HEK293 (cell line): Measurements from ENCODE around the gene ATP8A1.

Source experiments
- CTCF ChIA-PET: fragments of 350-600 bp; formaldehyde crosslinking; extraction: SDS; loops from one replicate; lab custom pipeline; 2021; ENCODE audit warnings: antibody characterized with exemption; lab: Yijun Ruan, JAX
- POLR2A ChIA-PET: fragments of 300-600 bp; formaldehyde crosslinking; extraction: SDS; loops from one replicate; lab custom pipeline; 2020; ENCODE audit warnings: antibody characterized with exemption, inconsistent platforms; lab: Yijun Ruan, JAX
- H3K27ac ChIP-seq: fragments of 200-500 bp; sonication (Bioruptor generic); 2 replicates; pipeline ENCODE4 v1.5.1; 2014; ENCODE audit warnings: low read depth, low read length, control low read depth, inconsistent platforms; ENCODE audit errors: extremely low read depth
- H3K36me3 ChIP-seq, 2 experiments: fragments of 200-500 bp in 1 of 2; sonication (Bioruptor generic) in 1 of 2; 1 replicate in 1 of 2; 2 replicates in 1 of 2; pipeline ENCODE4 v1.5.1; 2014 to 2017; ENCODE audit warnings: inconsistent platforms in 2 of 2, low read length in 2 of 2; ENCODE audit not compliant: control insufficient read depth in 2 of 2, insufficient read depth in 1 of 2
- H3K4me1 ChIP-seq: fragments of 200-500 bp; sonication (Bioruptor generic); 2 replicates; pipeline ENCODE4 v1.5.1; 2014; ENCODE audit warnings: mild to moderate bottlenecking, low read length, inconsistent platforms; ENCODE audit not compliant: control insufficient read depth, insufficient read depth
- H3K4me3 ChIP-seq: 2 replicates; pipeline ENCODE4 v1.5.1; 2011; ENCODE audit warnings: low read depth, mild to moderate bottlenecking, control low read depth, low read length, moderate library complexity
- H3K9me3 ChIP-seq: fragments of 200-500 bp; sonication (Bioruptor generic); 2 replicates; pipeline ENCODE4 v1.5.1; 2014; ENCODE audit warnings: low read depth, low read length, inconsistent platforms; ENCODE audit not compliant: control insufficient read depth, insufficient read depth
- FEZF1 ChIP-seq: fragments of 450-650 bp; formaldehyde crosslinking; IDR thresholded peaks from 2 replicates; pipeline ENCODE4 v1.5.1; 2016; ENCODE audit warnings: missing biosample characterization, missing genetic modification characterization
- HOXC10 ChIP-seq: sonication (generic); formaldehyde crosslinking; IDR thresholded peaks from 2 replicates; pipeline ENCODE4 v1.8.1; 2023; ENCODE audit warnings: mild to moderate bottlenecking, missing genetic modification reagents
- INSM2 ChIP-seq: fragments of 450-650 bp; formaldehyde crosslinking; IDR thresholded peaks from 2 replicates; pipeline ENCODE4 v1.5.1; 2016; ENCODE audit warnings: missing biosample characterization, missing genetic modification characterization
- KLF16 ChIP-seq: fragments of 450-650 bp; formaldehyde crosslinking; IDR thresholded peaks from 2 replicates; pipeline ENCODE4 v1.5.1; 2017; ENCODE audit warnings: missing biosample characterization, missing genetic modification characterization
- MZF1 ChIP-seq: fragments of 450-650 bp; formaldehyde crosslinking; IDR thresholded peaks from 2 replicates; pipeline ENCODE4 v1.5.1; 2017; ENCODE audit warnings: missing biosample characterization, missing genetic modification characterization, borderline replicate concordance
- SCRT2 ChIP-seq: fragments of 450-650 bp; formaldehyde crosslinking; IDR thresholded peaks from 2 replicates; pipeline ENCODE4 v1.5.1; 2016; ENCODE audit warnings: missing biosample characterization, missing genetic modification characterization
- ZIC2 ChIP-seq: fragments of 450-650 bp; formaldehyde crosslinking; IDR thresholded peaks from 2 replicates; pipeline ENCODE4 v1.5.1; 2016; ENCODE audit warnings: missing biosample characterization, missing genetic modification characterization
- ZNF155 ChIP-seq: fragments of 450-650 bp; formaldehyde crosslinking; IDR thresholded peaks from 2 replicates; pipeline ENCODE4 v1.5.1; 2016; ENCODE audit warnings: missing biosample characterization, missing genetic modification characterization
- ZNF202 ChIP-seq: fragments of 450-650 bp; formaldehyde crosslinking; IDR thresholded peaks from 2 replicates; pipeline ENCODE4 v1.5.1; 2016; ENCODE audit warnings: missing biosample characterization, missing genetic modification characterization, borderline replicate concordance
- ZNF239 ChIP-seq: fragments of 450-650 bp; formaldehyde crosslinking; IDR thresholded peaks from 2 replicates; pipeline ENCODE4 v1.5.1; 2016; ENCODE audit warnings: missing biosample characterization, missing genetic modification characterization
- ZNF302 ChIP-seq: fragments of 450-650 bp; formaldehyde crosslinking; IDR thresholded peaks from 2 replicates; pipeline ENCODE4 v1.5.1; 2016; ENCODE audit warnings: missing biosample characterization, missing genetic modification characterization, low read depth
- ZNF335 ChIP-seq: fragments of 450-650 bp; formaldehyde crosslinking; conservative IDR thresholded peaks from 2 replicates; pipeline ENCODE4 v1.5.1; 2016; ENCODE audit warnings: missing biosample characterization, missing genetic modification characterization
- ZNF394 ChIP-seq: fragments of 450-650 bp; formaldehyde crosslinking; IDR thresholded peaks from 2 replicates; pipeline ENCODE4 v1.5.1; 2016; ENCODE audit warnings: missing biosample characterization, missing genetic modification characterization, mild to moderate bottlenecking, moderate library complexity, borderline replicate concordance
- ZNF416 ChIP-seq: fragments of 450-650 bp; formaldehyde crosslinking; IDR thresholded peaks from 2 replicates; pipeline ENCODE4 v1.5.1; 2016; ENCODE audit warnings: missing biosample characterization, missing genetic modification characterization
- ZNF433 ChIP-seq: fragments of 450-650 bp; formaldehyde crosslinking; IDR thresholded peaks from 2 replicates; pipeline ENCODE4 v1.5.1; 2016; ENCODE audit warnings: missing biosample characterization, missing genetic modification characterization, low read depth
- ZNF544 ChIP-seq: fragments of 450-650 bp; formaldehyde crosslinking; IDR thresholded peaks from 2 replicates; pipeline ENCODE4 v1.5.0; 2017; ENCODE audit warnings: missing biosample characterization, missing genetic modification characterization
- ZNF561 ChIP-seq: fragments of 450-650 bp; IDR thresholded peaks from 2 replicates; pipeline ENCODE4 v1.5.1; 2018; ENCODE audit warnings: missing biosample characterization, missing genetic modification characterization, borderline replicate concordance
- ZNF660 ChIP-seq: fragments of 450-650 bp; IDR thresholded peaks from 2 replicates; pipeline ENCODE4 v1.5.1; 2018; ENCODE audit warnings: missing biosample characterization, mild to moderate bottlenecking, missing genetic modification characterization
- ZNF701 ChIP-seq: fragments of 450-650 bp; formaldehyde crosslinking; IDR thresholded peaks from 2 replicates; pipeline ENCODE4 v1.5.1; 2016; ENCODE audit warnings: missing biosample characterization, missing genetic modification characterization
- ZNF768 ChIP-seq: fragments of 450-650 bp; formaldehyde crosslinking; IDR thresholded peaks from 2 replicates; pipeline ENCODE4 v1.5.1; 2018; ENCODE audit warnings: missing biosample characterization, mild to moderate bottlenecking, missing genetic modification characterization
- ZSCAN16 ChIP-seq: fragments of 450-650 bp; formaldehyde crosslinking; IDR thresholded peaks from 2 replicates; pipeline ENCODE4 v1.5.1; 2016; ENCODE audit warnings: missing biosample characterization, missing genetic modification characterization
- TF ChIP-seq, protein P1 (sequence below): fragments of 450-650 bp; formaldehyde crosslinking; IDR thresholded peaks from 2 replicates; pipeline ENCODE4 v1.5.1; 2016; ENCODE audit warnings: missing biosample characterization, missing genetic modification characterization

Gene ATP8A1

GRCh38 chr4:42625329-42625728, 31.6 kb downstream of the ATP8A1 start:
- no peaks in the 10 kb centered on the region for H3K36me3 ChIP-seq
- ChIA-PET POLR2A (no interaction called here), CTCF (no interaction called here)
- H3K4me1 ChIP-seq, result no peaks in the 10 kb centered on the region; the same call in 1 of the 2 replicates
- no peaks in the 10 kb centered on the region for H3K9me3 ChIP-seq
- no peak overlapping the region for H3K4me3 ChIP-seq
- no peak overlapping the region for H3K27ac ChIP-seq
- no peak for TF ChIP-seq ZSCAN16 (tag by site-specific recombination)
- TF ChIP-seq FEZF1 (tag by site-specific recombination), result peak; percentile 82

- POLR2A ChIA-PET, result no interaction called here
- TF ChIP-seq KLF16 (tag by site-specific recombination) (no peak), SCRT2 (tag by site-specific recombination) (no peak), ZNF416 (tag by site-specific recombination) (no peak), ZNF544 (tag by site-specific recombination) (no peak), ZNF239 (no peak), MZF1 (tag by site-specific recombination) (no peak), ZNF394 (tag by site-specific recombination) (no peak), ZIC2 (tag by site-specific recombination) (no peak)
- Histone ChIP-seq H3K4me1 (no peaks in the 10 kb centered on the region; the same call in 1 of the 2 replicates), H3K36me3 (no peaks in the 10 kb centered on the region), H3K4me3 (no peak overlapping the region), H3K9me3 (no peaks in the 10 kb centered on the region), H3K27ac (no peak overlapping the region)
- CTCF ChIA-PET, result no interaction called here
Observed at GRCh38 chr4:42624551-42624950, 32.4 kb downstream of the ATP8A1 start.

- Histone ChIP-seq H3K4me3 (no peak overlapping the region), H3K4me1 (no peaks in the 10 kb centered on the region), H3K36me3 (no peaks in the 10 kb centered on the region), H3K9me3 (no peaks in the 10 kb centered on the region), H3K27ac (no peak overlapping the region)
- POLR2A ChIA-PET, result no interaction called here
- TF ChIP-seq ZNF335 (no peak), ZNF701 (tag by site-specific recombination) (no peak), HOXC10 (CRISPR knock-in tag) (no peak), ZNF768 (tag by site-specific recombination) (no peak), ZNF155 (tag by site-specific recombination) (no peak), ZNF202 (tag by site-specific recombination) (no peak), ZNF660 (tag by site-specific recombination) (no peak), ZNF561 (tag by site-specific recombination) (no peak), ZNF433 (tag by site-specific recombination) (no peak), INSM2 (tag by site-specific recombination) (no peak), ZNF302 (tag by site-specific recombination) (no peak), MZF1 (tag by site-specific recombination) (no peak)
- TF ChIP-seq, protein P1, sequence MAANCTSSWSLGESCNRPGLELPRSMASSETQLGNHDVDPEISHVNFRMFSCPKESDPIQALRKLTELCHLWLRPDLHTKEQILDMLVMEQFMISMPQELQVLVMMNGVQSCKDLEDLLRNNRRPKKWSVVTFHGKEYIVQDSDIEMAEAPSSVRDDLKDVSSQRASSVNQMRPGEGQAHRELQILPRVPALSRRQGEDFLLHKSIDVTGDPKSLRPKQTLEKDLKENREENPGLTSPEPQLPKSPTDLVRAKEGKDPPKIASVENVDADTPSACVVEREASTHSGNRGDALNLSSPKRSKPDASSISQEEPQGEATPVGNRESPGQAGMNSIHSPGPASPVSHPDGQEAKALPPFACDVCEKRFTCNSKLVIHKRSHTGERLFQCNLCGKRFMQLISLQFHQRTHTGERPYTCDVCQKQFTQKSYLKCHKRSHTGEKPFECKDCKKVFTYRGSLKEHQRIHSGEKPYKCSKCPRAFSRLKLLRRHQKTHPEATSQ (tag by site-specific recombination), result no peak
- CTCF ChIA-PET, result no interaction called here
Observed at GRCh38 chr4:42618023-42618422, 38.9 kb downstream of the ATP8A1 start.
